Lower lobe of right lung (tissue), 2 donors: ENCODE measurements around the gene DYNLL2. TPM values are rescaled to one million over a fixed set of nuclear protein-coding genes. Genes with fewer than 3 reads are reported as not detected.

ENCODE experiments used
- ATAC-seq, 2 donors: fragments of 200-7000 bp; cut with Tn5 transposase; one replicate each; pipeline ENCODE4 v1.9.1; 2020 to 2022; ENCODE audit warnings: mild to moderate bottlenecking in 2 of 2, moderate library complexity in 2 of 2
- DNase-seq: peaks from one replicate; pipeline ENCODE4 v3.0.0-alpha.2; 2020
- H3K27ac ChIP-seq: fragments of 200-600 bp; one replicate; pipeline ENCODE4 v1.8.0; 2022
- H3K27me3 ChIP-seq: fragments of 200-600 bp; one replicate; pipeline ENCODE4 v1.8.0; 2022; ENCODE audit warnings: low read depth
- H3K36me3 ChIP-seq: fragments of 200-600 bp; one replicate; pipeline ENCODE4 v1.8.0; 2022; ENCODE audit warnings: mild to moderate bottlenecking
- H3K4me1 ChIP-seq: fragments of 200-600 bp; one replicate; pipeline ENCODE4 v1.8.0; 2022
- H3K4me3 ChIP-seq: fragments of 200-600 bp; one replicate; pipeline ENCODE4 v1.8.0; 2022; ENCODE audit warnings: mild to moderate bottlenecking
- H3K9me3 ChIP-seq: fragments of 200-600 bp; one replicate; pipeline ENCODE4 v1.8.0; 2022
- CTCF ChIP-seq: fragments of 200-600 bp; IDR thresholded peaks from one replicate; pipeline ENCODE4 v1.8.0; 2022; ENCODE audit warnings: antibody characterized with exemption, mild to moderate bottlenecking
- intact Hi-C: fragments of 100-400 bp; cut with DNase I; formaldehyde crosslinking; loops from one replicate; pipeline ENCODE4 v1.11.0; 2022
- total RNA-seq: library from RNA; stranded (reverse); fragmentation: NEBNext Ultra II Directional; extraction: Animal tissue kit (Norgen Biotek cat#: 25700); gene quantifications from one replicate; pipeline ENCODE4 v1.2.1, GENCODE V29; 2021
- donor health status: DM: no; HTN: yes; CAD: no; lungs with severe emphysema.

DYNLL2 gene
- total RNA-seq, 1 donor from 2014 or later, result 33.8 TPM

GRCh38 chr17:58046239-58047094 is 36.8 kb upstream of the DYNLL2 start:
- intact Hi-C loops, result no loop called here
- no peak for ATAC-seq
- Histone ChIP-seq H3K4me3 (no peak overlapping the region), H3K27ac (no peak overlapping the region), H3K27me3 (no peaks in the 10 kb centered on the region), H3K36me3 (no peaks in the 10 kb centered on the region), H3K4me1 (no peaks in the 10 kb centered on the region), H3K9me3 (no peaks in the 10 kb centered on the region)
- DNase-seq, result no peak
- TF ChIP-seq CTCF, result no peak

DNA sequence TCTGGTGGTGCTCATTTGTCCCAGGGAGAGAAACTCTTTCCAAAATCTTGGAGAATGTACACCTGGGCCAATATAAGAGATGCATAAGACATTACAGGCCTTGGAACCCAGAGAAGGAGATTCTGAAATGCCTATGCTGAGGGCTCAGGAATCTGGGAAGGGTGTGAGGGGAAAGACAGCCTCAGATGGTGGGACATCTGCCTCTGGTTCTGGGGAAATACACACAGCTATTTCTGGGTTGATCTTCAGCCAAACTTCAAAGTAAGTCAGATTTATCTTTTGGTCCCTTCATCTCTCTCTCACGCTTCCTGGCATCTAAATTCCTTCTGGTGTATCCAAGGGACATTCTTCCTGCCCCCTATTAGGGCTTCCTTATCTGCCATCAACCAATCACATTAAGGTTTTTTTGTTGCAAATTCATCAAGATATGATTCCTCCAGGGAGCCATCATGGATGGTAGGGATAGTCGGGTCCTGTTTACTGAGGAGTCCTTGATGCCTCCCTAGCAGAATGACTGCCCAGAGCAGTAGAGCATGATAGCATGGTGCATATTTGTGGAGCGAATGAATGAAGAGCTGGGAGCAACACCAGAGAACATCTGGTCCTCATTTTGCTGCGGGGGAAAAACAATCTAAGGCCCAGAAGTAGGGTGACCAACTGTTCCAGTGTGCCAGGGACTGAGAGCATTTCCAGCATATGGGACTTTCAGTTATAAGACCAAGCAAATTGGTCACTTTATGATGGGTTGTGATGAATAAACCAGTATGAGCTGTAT is 35.7 kb upstream of the DYNLL2 start:
- TF ChIP-seq CTCF, result no peak
- DNase-seq (no peak), ATAC-seq (no peak)
- Histone ChIP-seq H3K4me1 (no peaks in the 10 kb centered on the region), H3K27ac (no peak overlapping the region), H3K36me3 (no peaks in the 10 kb centered on the region), H3K4me3 (no peak overlapping the region), H3K9me3 (no peaks in the 10 kb centered on the region), H3K27me3 (no peaks in the 10 kb centered on the region)
- intact Hi-C loops, result no loop called here

GRCh38 chr17:58049533-58049932 is 33.7 kb upstream of the DYNLL2 start:
- DNase-seq, result no peak
- intact Hi-C loops, result no loop called here
- Histone ChIP-seq H3K36me3 (no peaks in the 10 kb centered on the region), H3K27me3 (no peaks in the 10 kb centered on the region), H3K4me3 (no peak overlapping the region), H3K9me3 (no peaks in the 10 kb centered on the region), H3K27ac (no peak overlapping the region), H3K4me1 (no peaks in the 10 kb centered on the region)
- no peak for TF ChIP-seq CTCF
- no peak for ATAC-seq

DNA sequence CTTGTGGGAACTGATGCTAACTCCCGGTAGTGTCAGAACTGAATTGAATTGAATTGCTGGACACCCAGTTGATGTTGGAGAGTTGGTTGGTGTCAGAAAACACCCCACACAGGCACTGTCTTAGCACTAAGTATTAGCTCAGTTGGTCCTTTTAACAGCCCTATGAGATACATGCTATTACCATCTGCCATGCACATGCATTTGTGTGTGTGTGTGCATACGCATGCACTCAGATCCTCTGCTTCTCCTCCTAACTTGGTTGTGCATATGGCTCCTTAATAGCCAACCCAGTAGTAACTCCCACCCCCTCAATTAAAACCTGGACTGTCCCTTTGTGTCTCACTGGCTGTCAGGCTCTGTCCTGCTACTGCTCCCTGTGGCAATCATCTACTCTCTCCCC is 32.3 kb upstream of the DYNLL2 start:
- DNase-seq (no peak), ATAC-seq (no peak)
- no peak overlapping the region for H3K27ac ChIP-seq
- intact Hi-C loops, result no loop called here
- no peaks in the 10 kb centered on the region for H3K4me1 ChIP-seq
- H3K36me3 ChIP-seq, result no peaks in the 10 kb centered on the region
- no peak for TF ChIP-seq CTCF
- no peak overlapping the region for H3K4me3 ChIP-seq
- H3K27me3 ChIP-seq, result no peaks in the 10 kb centered on the region
- H3K9me3 ChIP-seq, result no peaks in the 10 kb centered on the region

- intact Hi-C loops, result no loop called here
- ATAC-seq (no peak), DNase-seq (no peak)
- Histone ChIP-seq H3K4me3 (no peak overlapping the region), H3K27me3 (no peaks in the 10 kb centered on the region), H3K4me1 (no peaks in the 10 kb centered on the region), H3K36me3 (no peaks in the 10 kb centered on the region), H3K27ac (no peak overlapping the region), H3K9me3 (no peaks in the 10 kb centered on the region)
- TF ChIP-seq CTCF, result no peak
These were observed 31.8 kb upstream of the DYNLL2 start for GRCh38 chr17:58051468-58051867.
